Retinal pigment epithelial cell (primary cell): Measurements from ENCODE around the gene SORCS2.

Source experiments
- DNase-seq: peaks from one replicate; pipeline ENCODE4 v3.0.0-alpha.2; 2010; ENCODE audit warnings: low read depth
- H3K4me3 ChIP-seq: 2 replicates; pipeline ENCODE4 v1.5.1; 2011; ENCODE audit warnings: mild to moderate bottlenecking, low read length, control low read depth, moderate library complexity
- CTCF ChIP-seq: conservative IDR thresholded peaks from 2 replicates; pipeline ENCODE4 v1.5.1; 2011; ENCODE audit warnings: low read depth, low read length, control low read depth, inconsistent platforms

Gene SORCS2

GRCh38 chr4:7361280-7361895 is 169.1 kb downstream of the SORCS2 start:
- no peak for DNase-seq
- no peak for TF ChIP-seq CTCF

GRCh38 chr4:7362341-7362740 is 170.0 kb downstream of the SORCS2 start:
- DNase-seq, result no peak
- no peak overlapping the region for H3K4me3 ChIP-seq
- TF ChIP-seq CTCF, result no peak

More at GRCh38 chr4:7361280-7361895, 169.1 kb downstream of the SORCS2 start:
- H3K4me3 ChIP-seq, result no peak overlapping the region

- no peak for DNase-seq
- H3K4me3 ChIP-seq, result no peak overlapping the region
- no peak for TF ChIP-seq CTCF
Observed at GRCh38 chr4:7362862-7363430, 170.6 kb downstream of the SORCS2 start.

GRCh38 chr4:7364979-7365378 is 172.6 kb downstream of the SORCS2 start:
- no peak for DNase-seq
- TF ChIP-seq CTCF, result no peak

GRCh38 chr4:7365462-7366179 is 173.3 kb downstream of the SORCS2 start:
- TF ChIP-seq CTCF, result no peak
- H3K4me3 ChIP-seq, result no peak overlapping the region
- no peak for DNase-seq

More at GRCh38 chr4:7364979-7365378, 172.6 kb downstream of the SORCS2 start:
- no peak overlapping the region for H3K4me3 ChIP-seq

GRCh38 chr4:7366180-7366945 is 174.0 kb downstream of the SORCS2 start:
- no peak for TF ChIP-seq CTCF
- H3K4me3 ChIP-seq, result no peak overlapping the region
- DNase-seq, result no peak
